GM12892 (cell line): Measurements from ENCODE around the gene THAP5.

Experiments
- DNase-seq: peaks from one replicate; pipeline ENCODE4 v3.0.0; 2011; ENCODE audit not compliant: insufficient read length
- FAIRE-seq: peaks from 2 replicates; lab custom pipeline; 2011; peaks lifted over from hg19 to GRCh38; lab: Jason Lieb, UNC
- POLR2A ChIP-seq: IDR thresholded peaks from 2 replicates; pipeline ENCODE4 v1.6.1; 2011; ENCODE audit warnings: low read depth, low read length, control low read depth
- POLR2AphosphoS5 ChIP-seq: IDR thresholded peaks from 2 replicates; pipeline ENCODE4 v1.6.1; 2011; ENCODE audit warnings: low read depth, low read length, control low read depth
- TAF1 ChIP-seq: IDR thresholded peaks from 2 replicates; pipeline ENCODE4 v1.6.1; 2011; ENCODE audit warnings: low read depth, mild to moderate bottlenecking, control low read depth, low read length, borderline replicate concordance

THAP5 gene

GRCh38 chr7:108600399-108600798 is 30.9 kb upstream of the THAP5 start:
- FAIRE-seq (no peak), DNase-seq (no peak)
- TF ChIP-seq POLR2AphosphoS5 (no peak), POLR2A (no peak)

- DNase-seq (no peak), FAIRE-seq (no peak)
- TF ChIP-seq TAF1: no peak
- TF ChIP-seq POLR2A: no peak
- TF ChIP-seq POLR2AphosphoS5: no peak
Observed at GRCh38 chr7:108598914-108599580, 29.5 kb upstream of the THAP5 start.

GRCh38 chr7:108598153-108598552 is 28.6 kb upstream of the THAP5 start:
- FAIRE-seq: no peak
- TF ChIP-seq POLR2A (no peak), POLR2AphosphoS5 (no peak), TAF1 (no peak)
- no peak for DNase-seq

GRCh38 chr7:108596560-108596959 is 27.1 kb upstream of the THAP5 start:
- FAIRE-seq: no peak
- no peak for DNase-seq
- no peak for TF ChIP-seq POLR2A
- TF ChIP-seq POLR2AphosphoS5: no peak
- no peak for TF ChIP-seq TAF1

GRCh38 chr7:108592646-108593201 is 23.2 kb upstream of the THAP5 start:
- DNase-seq (no peak), FAIRE-seq (no peak)
- TF ChIP-seq POLR2AphosphoS5: no peak

- no peak for DNase-seq
- FAIRE-seq: no peak
- TF ChIP-seq TAF1 (no peak), POLR2AphosphoS5 (no peak), POLR2A (no peak)
Observed at GRCh38 chr7:108590606-108591005, 21.1 kb upstream of the THAP5 start.

- no peak for TF ChIP-seq POLR2A
- no peak for TF ChIP-seq POLR2AphosphoS5
- no peak for TF ChIP-seq TAF1
- FAIRE-seq (no peak), DNase-seq (no peak)
Observed at GRCh38 chr7:108589874-108590273, 20.4 kb upstream of the THAP5 start.

- FAIRE-seq: no peak
- DNase-seq: no peak
- TF ChIP-seq TAF1 (no peak), POLR2AphosphoS5 (no peak), POLR2A (no peak)
Observed at GRCh38 chr7:108589199-108589598, 19.7 kb upstream of the THAP5 start.

GRCh38 chr7:108586274-108586710 is 16.8 kb upstream of the THAP5 start:
- DNase-seq (no peak), FAIRE-seq (no peak)
- TF ChIP-seq TAF1: no peak
- TF ChIP-seq POLR2A: no peak
- TF ChIP-seq POLR2AphosphoS5: no peak

GRCh38 chr7:108585843-108586242 is 16.3 kb upstream of the THAP5 start:
- no peak for FAIRE-seq
- TF ChIP-seq POLR2AphosphoS5 (no peak), TAF1 (no peak), POLR2A (no peak)
- DNase-seq: no peak

GRCh38 chr7:108584211-108584610 is 14.7 kb upstream of the THAP5 start:
- TF ChIP-seq TAF1: no peak
- TF ChIP-seq POLR2A: no peak
- no peak for TF ChIP-seq POLR2AphosphoS5
- no peak for DNase-seq
- no peak for FAIRE-seq

- TF ChIP-seq POLR2A (no peak), POLR2AphosphoS5 (no peak), TAF1 (no peak)
- FAIRE-seq (no peak), DNase-seq (no peak)
Observed at GRCh38 chr7:108581655-108582491, 12.4 kb upstream of the THAP5 start.
